ENCODE results near the gene TGFBR3. TPM values are rescaled to one million over a fixed set of nuclear protein-coding genes. Genes with fewer than 3 reads are reported as not detected.
A peak's percentile ranks its signal among the peaks of the same experiment; 100 is the strongest.

Gene TGFBR3
- total RNA-seq, 1 experiment from 2014 or later, result 2.4 TPM

GRCh38 chr1:91633438-91633837 lies 252.5 kb downstream of the TGFBR3 start:
- no peak overlapping the region for H2BK5ac ChIP-seq (ENCODE audit: insufficient read length, low read length)
- H3K9me3 Mint-ChIP-seq, result peaks cover 4% of the 10 kb centered on the region in 2 experiments; a peak in 2 of 5 replicates
- no peak overlapping the region for H2BK120ac ChIP-seq (ENCODE audit: low read depth, low read length, poor library complexity, severe bottlenecking)
- H3K4ac ChIP-seq (ENCODE audit: low read depth, low read length), result no peak overlapping the region
- H3K9me3 ChIP-seq (ENCODE audit: control insufficient read depth, low read depth, low read length), result no peaks in the 10 kb centered on the region
- no peaks in the 10 kb centered on the region for H3K23me2 ChIP-seq (ENCODE audit: insufficient read length, low read depth, low read length, poor library complexity, severe bottlenecking)
- H3K4me2 ChIP-seq (ENCODE audit: insufficient read depth, insufficient read length, low read length), result no peak overlapping the region
- H3K27me3 ChIP-seq (ENCODE audit: insufficient read depth, low read length), result no peaks in the 10 kb centered on the region
- no peaks in the 10 kb centered on the region for H3K79me1 ChIP-seq (ENCODE audit: insufficient read depth, low read depth, low read length, poor library complexity, severe bottlenecking)
- H2BK12ac ChIP-seq (ENCODE audit: insufficient read length, low read depth, low read length), result no peak overlapping the region
- H3K4me1 Mint-ChIP-seq, result peaks cover 21 to 33% of the 10 kb centered on the region in 2 experiments
- H3T11ph ChIP-seq (ENCODE audit: low read length), result no peak overlapping the region
- H4K20me1 ChIP-seq (ENCODE audit: control insufficient read depth, insufficient read depth, insufficient read length), result no peaks in the 10 kb centered on the region
- H4K5ac ChIP-seq (ENCODE audit: insufficient read length, low read depth, low read length), result no peak overlapping the region
- H3K9ac ChIP-seq (ENCODE audit: extremely low read depth, insufficient read length, low read length), result no peak overlapping the region
- no peak overlapping the region for H2BK15ac ChIP-seq (ENCODE audit: low read depth, low read length)
- H3K23ac ChIP-seq (ENCODE audit: insufficient read length, low read depth, low read length), result no peak overlapping the region
- H3K36me3 Mint-ChIP-seq (ENCODE audit: insufficient read depth in 1 of 3, low read depth in 3 of 3), result peaks cover 0 to 5% (median 0%) of the 10 kb centered on the region in 3 experiments; a peak in 3 of 7 replicates
- no CpG with 5 or more reads among the region's 3 CpGs for WGBS (ENCODE audit: extremely low coverage, insufficient read length, low lambda C conversion rate)
- no peak overlapping the region for H2AK5ac ChIP-seq (ENCODE audit: insufficient read length, low read length)
- H3K27ac Mint-ChIP-seq, result peak overlapping the region in 2 of 3 experiments; percentile 49 to 82; a peak in 2 of 7 replicates
- H3K4me3 Mint-ChIP-seq, result no peak overlapping the region
- no peak overlapping the region for H4K91ac ChIP-seq (ENCODE audit: insufficient read length, low read depth, low read length)
- no peak overlapping the region for H2BK20ac ChIP-seq (ENCODE audit: low read depth, low read length, poor library complexity, severe bottlenecking)
- H3K79me2 ChIP-seq (ENCODE audit: insufficient read depth, low read length), result no peaks in the 10 kb centered on the region
- H3K14ac ChIP-seq (ENCODE audit: insufficient read depth, low read length), result no peak overlapping the region
- no peak overlapping the region for H3K56ac ChIP-seq (ENCODE audit: insufficient read length, low read depth, low read length)
- peaks cover 2% of the 10 kb centered on the region; the same call in 1 of the 2 replicates for H3K27me3 Mint-ChIP-seq (ENCODE audit: low read depth)
- H2AFZ ChIP-seq (ENCODE audit: low read length), result no peak overlapping the region
- H4K8ac ChIP-seq (replicated peaks; ENCODE audit: insufficient read length, low read depth, low read length), result no peak overlapping the region
- H3K18ac ChIP-seq (ENCODE audit: insufficient read length, low read depth, low read length), result no peak overlapping the region
- TF ChIP-seq CTCF (conservative IDR thresholded peaks at IDR 0.05), result no peak
- H3K27ac ChIP-seq (ENCODE audit: insufficient read length, low read depth, low read length), result no peak overlapping the region
- peaks cover 6% of the 10 kb centered on the region; the same call in 1 of the 2 replicates for H3K4me1 ChIP-seq (ENCODE audit: insufficient read depth, low read length)
- DNase-seq, result no peak
